Ascending aorta (tissue), 2 donors: ENCODE results near the gene NFIA. TPM values are rescaled to one million over a fixed set of nuclear protein-coding genes. Genes with fewer than 3 reads are reported as not detected.
A peak's percentile ranks its signal among the peaks of the same experiment; 100 is the strongest.

ENCODE experiments used
- DNase-seq, 2 donors: peaks; one replicate each; pipeline ENCODE4 v3.0.0-alpha.2; 2019; ENCODE audit warnings: low spot score in 2 of 2
- H3K27ac ChIP-seq, 2 donors: fragments of 200-600 bp; sonication (generic); one replicate each; pipeline ENCODE4 v1.5.1; 2016 to 2017; ENCODE audit warnings: mild to moderate bottlenecking in 1 of 2
- H3K27me3 ChIP-seq: fragments of 200-600 bp; sonication (generic); one replicate; pipeline ENCODE4 v1.5.1; 2017
- H3K36me3 ChIP-seq, 2 donors: fragments of 200-600 bp; sonication (generic); one replicate each; pipeline ENCODE4 v1.5.1; 2016
- H3K4me1 ChIP-seq, 2 donors: fragments of 200-600 bp; sonication (generic); one replicate each; pipeline ENCODE4 v1.5.1; 2016 to 2017; ENCODE audit warnings: mild to moderate bottlenecking in 1 of 2
- H3K4me3 ChIP-seq, 2 donors: fragments of 200-600 bp; sonication (generic); one replicate each; pipeline ENCODE4 v1.5.1; 2016 to 2017; ENCODE audit warnings: mild to moderate bottlenecking in 1 of 2
- H3K9me3 ChIP-seq, 2 donors: fragments of 200-600 bp; sonication (generic); one replicate each; pipeline ENCODE4 v1.5.1; 2016
- CTCF ChIP-seq, 3 experiments: fragments of 200-600 bp in 2 of 3; fragments of 450-650 bp in 1 of 3; sonication (generic) in 2 of 3; IDR thresholded peaks; one replicate each; pipeline ENCODE4 v1.5.1; 2016 to 2019; ENCODE audit warnings: antibody characterized with exemption in 3 of 3, mild to moderate bottlenecking in 1 of 3, moderate library complexity in 1 of 3
- intact Hi-C: fragments of 100-400 bp; cut with DNase I; formaldehyde crosslinking; loops from one replicate; pipeline ENCODE4 v1.15.1; 2023
- total RNA-seq: library from RNA; depleted of rRNA; stranded (reverse); fragments of >200 nt; gene quantifications from one replicate; pipeline ENCODE4 v1.1.0, GENCODE V29; 2016

Gene NFIA
- total RNA-seq, 1 donor from 2014 or later, result 52.0 TPM

GRCh38 chr1:61046434-61046833, 35.9 kb upstream of the NFIA start:
- peak overlapping the region; percentile 32 to 98 for H3K27ac ChIP-seq
- H3K36me3 ChIP-seq, result no peaks in the 10 kb centered on the region
- H3K4me1 ChIP-seq, result peaks cover 2 to 3% of the 10 kb centered on the region in 2 donors
- no peak for TF ChIP-seq CTCF (IDR thresholded peaks at IDR 0.05)
- intact Hi-C loops, result loop anchor here (10.0 kb wide), 1 partner anchor 482 kb away; no protein-coding TSS in a partner anchor
- H3K27me3 ChIP-seq, result no peaks in the 10 kb centered on the region
- DNase-seq, result no peak
- H3K4me3 ChIP-seq, result no peak overlapping the region
- H3K9me3 ChIP-seq, result no peaks in the 10 kb centered on the region

- no peak overlapping the region for H3K4me3 ChIP-seq
- intact Hi-C loops, result loop anchor here (10.0 kb wide), 1 partner anchor 482 kb away; no protein-coding TSS in a partner anchor
- no peaks in the 10 kb centered on the region for H3K9me3 ChIP-seq
- TF ChIP-seq CTCF (IDR thresholded peaks at IDR 0.05), result no peak
- H3K27me3 ChIP-seq, result no peaks in the 10 kb centered on the region
- H3K4me1 ChIP-seq, result peaks cover 2 to 6% of the 10 kb centered on the region in 2 donors
- H3K27ac ChIP-seq, result peak overlapping the region; percentile 50 to 98
- no peak for DNase-seq
- no peaks in the 10 kb centered on the region for H3K36me3 ChIP-seq
These were observed 35.3 kb upstream of the NFIA start for GRCh38 chr1:61047061-61047460.

- Histone ChIP-seq H3K9me3 (no peaks in the 10 kb centered on the region), H3K36me3 (no peaks in the 10 kb centered on the region), H3K27ac (peak overlapping the region; percentile 97 to 98), H3K27me3 (no peaks in the 10 kb centered on the region), H3K4me1 (peaks cover 6 to 21% of the 10 kb centered on the region in 2 donors), H3K4me3 (peak overlapping the region; percentile 72 to 97)
- peak; percentile 90 to 98 (median 97) for TF ChIP-seq CTCF (IDR thresholded peaks at IDR 0.05)
- DNase-seq, result peak; percentile 66 to 97
- intact Hi-C loops, result loop anchor here (1.0 to 10.0 kb wide), 9 partner anchors 87 to 802 kb away; partner anchors contain the start of gene TM2D1
These were observed 32.4 kb upstream of the NFIA start for GRCh38 chr1:61049850-61050540.

- peak in 1 of 2 donors; percentile 75 for DNase-seq
- peak overlapping the region; percentile 97 to 98 for H3K27ac ChIP-seq
- H3K4me1 ChIP-seq, result peaks cover 6 to 26% of the 10 kb centered on the region in 2 donors
- H3K4me3 ChIP-seq, result peak overlapping the region; percentile 72 to 97
- intact Hi-C loops, result loop anchor here (1.0 to 10.0 kb wide), 8 partner anchors 87 to 802 kb away; partner anchors contain the start of gene TM2D1
- H3K36me3 ChIP-seq, result no peaks in the 10 kb centered on the region
- no peaks in the 10 kb centered on the region for H3K9me3 ChIP-seq
- no peak for TF ChIP-seq CTCF (IDR thresholded peaks at IDR 0.05)
- H3K27me3 ChIP-seq, result no peaks in the 10 kb centered on the region
These were observed 31.6 kb upstream of the NFIA start for GRCh38 chr1:61050541-61051442.

- H3K4me1 ChIP-seq, result peaks cover 6 to 31% of the 10 kb centered on the region in 2 donors
- peak overlapping the region; percentile 72 to 97 for H3K4me3 ChIP-seq
- no peak for DNase-seq
- peak overlapping the region; percentile 97 to 98 for H3K27ac ChIP-seq
- no peaks in the 10 kb centered on the region for H3K36me3 ChIP-seq
- intact Hi-C loops, result loop anchor here (2.0 to 10.0 kb wide), 7 partner anchors 86 to 801 kb away; partner anchors contain the start of gene TM2D1
- no peaks in the 10 kb centered on the region for H3K27me3 ChIP-seq
- no peak for TF ChIP-seq CTCF (IDR thresholded peaks at IDR 0.05)
- no peaks in the 10 kb centered on the region for H3K9me3 ChIP-seq
These were observed 31.0 kb upstream of the NFIA start for GRCh38 chr1:61051443-61051718.
